HAP-1 (cell line): Measurements from ENCODE around the gene ESPNL.

Experiments used
- DNase-seq, 2 experiments: peaks; one replicate each; pipeline ENCODE4 v3.0.0-alpha.2; 2016 to 2020; ENCODE audit warnings: low spot score in 2 of 2
- H3K27me3 ChIP-seq: fragments of 250-450 bp; sonication (Bioruptor Pico); 2 replicates; pipeline ENCODE4 v1.5.1; 2020; ENCODE audit warnings: low read depth, mild to moderate bottlenecking, moderate library complexity
- H3K36me3 ChIP-seq: fragments of 250-450 bp; sonication (Bioruptor Pico); replicated peaks from 2 replicates; pipeline ENCODE4 v1.5.1; 2020; ENCODE audit warnings: mild to moderate bottlenecking
- H3K4me1 ChIP-seq: fragments of 250-450 bp; sonication (Bioruptor Pico); 2 replicates; pipeline ENCODE4 v1.5.1; 2020; ENCODE audit warnings: mild to moderate bottlenecking
- H3K4me3 ChIP-seq: fragments of 250-450 bp; sonication (Bioruptor Pico); 2 replicates; pipeline ENCODE4 v1.5.1; 2020; ENCODE audit warnings: mild to moderate bottlenecking, moderate library complexity
- H3K9me3 ChIP-seq: fragments of 250-450 bp; sonication (Bioruptor Pico); 2 replicates; pipeline ENCODE4 v1.5.1; 2020; ENCODE audit warnings: mild to moderate bottlenecking, moderate library complexity
- in situ Hi-C: fragments of 300-500 bp; cut with MboI; formaldehyde crosslinking; loops from 3 replicates; pipeline ENCODE4 v1.14.3; 2020; ENCODE audit warnings: low sequenced_read_pairs, inconsistent platforms, mixed read lengths

Gene ESPNL

DNA sequence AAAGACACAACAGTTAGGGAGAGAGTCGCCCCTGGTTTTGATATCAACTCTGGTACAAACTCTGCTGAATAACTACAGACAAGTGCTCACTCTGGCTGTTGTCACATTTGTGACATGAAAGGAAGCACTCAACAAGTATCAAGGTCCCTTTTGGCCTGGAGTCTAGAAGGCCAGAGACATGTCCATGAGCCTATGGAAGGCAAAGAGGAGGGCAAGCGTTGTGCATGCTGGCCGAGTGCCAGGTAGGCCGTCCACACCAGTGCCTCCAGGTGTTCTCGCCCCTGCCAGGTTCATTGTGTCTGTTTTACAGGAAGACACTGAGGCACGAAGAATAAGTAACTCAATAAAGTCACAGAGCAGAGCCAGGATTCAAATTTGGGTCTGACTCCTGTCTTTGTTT lies 82.2 kb downstream of the ESPNL start:
- Histone ChIP-seq H3K4me3 (no peak overlapping the region), H3K27me3 (no peaks in the 10 kb centered on the region), H3K4me1 (no peaks in the 10 kb centered on the region), H3K9me3 (no peaks in the 10 kb centered on the region), H3K36me3 (peaks cover 90% of the 10 kb centered on the region)
- no peak for DNase-seq
- in situ Hi-C loops: no loop called here
